Stimulated activated CD8-positive, alpha-beta memory T cell treated with anti-CD3 and anti-CD28 coated beads, Interleukin-15, amount 100 ng/mL, for 1 hour (primary cell): ENCODE results near the gene MET.
"Not testable (repeated sequence)": the region's sequence is repeated elsewhere in the genome, so short reads cannot be mapped to it uniquely, and the experiment has no call there.

Experiments used
- DNase-seq: peaks from one replicate; pipeline ENCODE4 v3.0.0-alpha.2; 2020; ENCODE audit warnings: low read depth

MET gene

DNA sequence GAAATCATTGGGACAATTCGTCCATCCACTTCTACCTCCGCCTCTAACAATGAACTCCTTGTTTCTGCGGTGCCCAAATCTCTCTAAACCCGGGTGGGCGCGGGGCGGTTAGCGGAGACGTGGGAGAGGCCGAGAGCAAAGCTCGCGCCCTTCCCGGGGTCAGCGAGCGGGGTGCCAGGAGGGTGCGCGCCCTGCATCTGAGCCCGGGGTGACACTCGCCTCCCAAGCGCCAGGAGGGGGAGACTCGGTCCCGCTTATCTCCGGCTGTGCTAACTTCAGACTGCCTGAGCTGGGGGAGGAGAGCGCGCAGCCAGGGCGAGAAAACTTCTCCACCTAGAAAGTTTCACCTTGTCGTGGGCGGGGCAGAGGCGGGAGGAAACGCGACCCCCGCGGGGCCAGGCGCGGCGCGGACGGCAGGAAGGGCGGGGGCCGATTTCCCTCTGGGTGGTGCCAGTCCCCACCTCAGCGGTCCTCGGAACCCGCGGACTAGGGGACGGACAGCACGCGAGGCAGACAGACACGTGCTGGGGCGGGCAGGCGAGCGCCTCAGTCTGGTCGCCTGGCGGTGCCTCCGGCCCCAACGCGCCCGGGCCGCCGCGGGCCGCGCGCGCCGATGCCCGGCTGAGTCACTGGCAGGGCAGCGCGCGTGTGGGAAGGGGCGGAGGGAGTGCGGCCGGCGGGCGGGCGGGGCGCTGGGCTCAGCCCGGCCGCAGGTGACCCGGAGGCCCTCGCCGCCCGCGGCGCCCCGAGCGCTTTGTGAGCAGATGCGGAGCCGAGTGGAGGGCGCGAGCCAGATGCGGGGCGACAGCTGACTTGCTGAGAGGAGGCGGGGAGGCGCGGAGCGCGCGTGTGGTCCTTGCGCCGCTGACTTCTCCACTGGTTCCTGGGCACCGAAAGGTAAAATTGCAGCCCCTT, at the start of gene MET:
MET (plus strand) TSS at position 516 of the 915 bp plus-strand sequence. CDS start 26,889 bp downstream, outside the sequence.
- no peak for DNase-seq

DNA sequence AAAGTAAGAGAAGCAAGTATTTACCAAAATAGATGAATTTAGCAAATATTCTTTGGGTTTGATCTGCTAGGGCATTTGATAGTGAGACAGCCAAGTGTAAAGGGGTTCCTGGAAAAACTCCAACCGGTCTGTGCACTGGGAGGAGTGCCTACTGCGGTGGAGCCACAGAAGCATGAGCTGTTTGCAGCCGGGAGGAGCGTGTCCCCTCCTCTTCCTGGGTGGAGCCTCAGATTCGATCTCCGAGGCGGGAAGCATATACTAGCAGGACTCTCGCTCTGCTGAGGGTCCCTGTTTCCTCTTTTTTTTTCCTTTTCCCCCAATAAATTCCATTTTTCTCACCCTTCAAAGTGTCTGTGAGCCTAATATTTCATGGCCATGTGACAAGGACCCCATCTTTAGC, 45.1 kb upstream of the MET start:
- no peak for DNase-seq

DNA sequence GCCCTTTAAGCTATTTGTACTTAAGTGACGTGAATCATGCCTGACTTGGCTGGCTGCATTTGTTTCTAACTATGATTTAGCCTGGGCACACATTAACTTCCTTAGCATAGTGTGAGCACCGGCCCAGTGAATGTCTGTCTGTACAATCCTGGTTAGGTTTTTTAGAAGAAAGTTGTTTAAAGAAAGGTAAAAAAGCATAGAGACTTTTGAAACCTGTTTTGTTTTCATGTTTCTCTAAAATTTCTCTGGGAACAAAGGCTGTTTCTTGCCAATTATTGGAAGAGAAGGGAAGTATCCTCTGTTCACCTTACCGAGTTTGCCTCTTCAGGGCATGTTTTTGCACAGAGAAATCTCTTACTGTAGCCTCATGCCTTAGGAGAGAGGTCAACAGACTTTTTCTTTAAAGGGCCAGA, 42.9 kb upstream of the MET start:
- no peak for DNase-seq

DNA sequence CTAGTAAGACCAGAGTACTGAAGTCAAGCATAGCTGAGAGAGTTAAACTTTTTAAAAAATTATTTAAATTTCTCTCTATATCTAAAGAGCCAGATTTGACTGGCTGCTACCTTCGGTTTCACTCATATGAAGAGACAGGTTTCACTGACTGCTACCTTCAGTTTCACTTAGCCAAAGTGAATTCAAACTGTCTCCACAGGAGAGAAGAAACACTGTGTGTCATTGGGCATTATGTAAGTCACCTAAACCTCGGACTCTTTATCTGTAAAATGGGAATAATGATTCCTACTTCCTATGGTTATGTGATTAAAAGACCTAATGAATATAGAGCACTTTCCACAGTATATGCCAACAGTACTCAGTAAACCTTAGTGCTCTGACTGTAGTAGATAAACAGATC, 41.6 kb upstream of the MET start:
- no peak for DNase-seq

DNA sequence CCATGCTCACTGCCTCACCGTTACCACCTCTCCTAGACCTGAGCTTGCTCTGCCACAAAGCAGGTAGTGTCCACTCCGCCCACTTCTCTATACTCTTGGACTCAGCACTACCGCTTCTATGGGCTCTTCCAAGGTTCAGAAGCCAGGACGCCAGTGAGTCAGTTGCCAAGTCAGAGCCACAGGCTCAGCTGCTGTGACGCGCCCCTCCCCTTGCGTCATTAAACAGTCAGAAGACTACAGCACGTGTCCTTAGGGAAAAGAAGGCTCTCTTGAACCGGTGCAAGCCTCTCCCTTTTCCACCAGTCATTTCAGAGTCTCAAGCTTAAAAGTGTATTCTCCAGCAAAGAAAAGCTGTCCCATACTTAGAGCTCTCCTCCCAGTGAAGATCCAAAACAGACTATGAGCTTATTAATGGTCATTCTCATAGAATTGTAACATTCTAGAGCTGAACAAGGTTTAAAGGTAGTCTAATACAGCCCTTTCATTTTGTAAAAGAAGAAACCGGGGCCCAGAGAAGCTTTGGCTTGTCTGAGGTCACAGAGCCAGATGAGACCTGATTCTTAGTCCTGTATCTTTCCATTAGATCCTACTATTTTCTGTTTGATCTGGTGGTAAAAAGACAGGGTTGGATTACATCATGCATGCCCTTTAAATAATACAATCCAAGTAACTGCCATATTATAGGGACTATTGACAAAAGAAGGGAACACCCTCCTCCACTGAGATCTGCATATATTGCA, 40.9 kb upstream of the MET start:
- no peak for DNase-seq

DNA sequence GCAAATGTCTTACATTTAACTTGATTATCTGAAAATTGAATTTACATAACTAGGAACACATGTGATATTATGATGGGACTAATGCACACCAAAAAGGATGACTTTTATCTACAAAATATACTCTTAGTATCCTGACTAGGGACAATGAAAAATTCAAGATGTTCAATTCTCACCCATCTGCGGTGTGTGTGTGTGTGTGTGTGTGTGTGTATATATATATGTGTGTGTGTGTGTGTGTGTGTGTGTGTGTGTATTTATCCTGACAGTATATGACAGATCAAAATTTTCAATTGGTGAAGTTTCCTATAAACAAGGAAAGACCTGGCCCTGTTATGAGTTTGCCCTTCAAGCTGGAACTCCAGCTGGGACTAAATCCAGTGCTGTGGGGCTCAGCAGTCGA, 40.3 kb upstream of the MET start:
- DNase-seq, result no peak

DNA sequence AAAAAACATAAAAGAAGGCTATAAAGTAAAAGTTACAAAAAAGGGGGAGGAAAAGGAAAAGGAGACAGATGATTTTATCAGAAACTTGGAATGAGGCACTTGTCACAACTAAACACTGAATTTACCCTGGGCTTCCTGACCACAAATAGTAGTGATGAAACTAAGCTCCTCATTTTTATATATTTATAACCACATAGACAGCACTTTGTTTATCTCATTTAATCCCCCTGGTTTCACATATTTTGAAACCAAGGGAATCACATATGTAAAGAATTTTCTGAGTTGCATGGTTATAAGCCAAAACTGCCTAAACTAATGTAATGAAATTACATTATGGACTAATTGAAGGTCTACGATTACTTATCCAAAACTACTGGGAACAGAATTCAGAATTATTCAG, 39.6 kb upstream of the MET start:
- no peak for DNase-seq

DNA sequence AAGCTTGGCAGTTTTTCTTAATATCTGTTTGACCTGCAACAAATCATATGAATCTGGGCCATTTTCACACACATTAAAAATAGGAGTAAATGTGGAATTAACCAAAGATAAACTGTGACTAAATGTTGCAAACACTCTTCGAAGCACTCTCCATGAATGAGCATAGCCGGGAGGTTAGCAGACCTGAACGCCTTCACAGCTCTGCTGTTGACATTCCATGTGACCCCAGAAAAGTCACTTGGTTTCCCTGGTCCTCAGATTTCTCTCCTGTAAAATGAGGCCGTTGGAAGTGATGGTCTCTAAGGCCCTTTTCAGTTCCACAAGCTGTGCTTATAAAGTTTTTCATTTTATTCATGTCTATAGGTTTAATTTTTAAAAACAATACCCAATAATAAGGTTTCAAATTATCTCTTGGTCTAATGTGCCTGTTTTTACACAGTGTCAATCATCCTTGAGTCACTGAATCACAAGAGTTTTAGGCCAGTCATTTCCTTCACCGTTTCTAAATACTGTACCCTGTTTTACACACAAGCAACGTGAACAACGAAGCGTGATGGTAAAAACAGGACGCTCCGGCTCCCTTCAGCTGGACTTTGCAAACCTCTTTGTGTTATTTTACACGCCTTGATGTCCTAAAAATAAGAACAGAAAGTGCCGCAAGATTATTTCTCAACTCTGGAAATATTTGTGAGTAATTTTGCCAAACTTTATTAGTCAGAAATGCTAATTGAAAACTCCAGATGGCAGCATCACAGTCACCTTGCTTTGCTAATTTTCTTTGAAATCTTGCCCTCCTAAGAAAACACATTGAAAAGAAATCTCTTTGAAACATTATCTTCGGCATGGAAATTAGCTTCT, 38.6 kb upstream of the MET start:
- no peak for DNase-seq

DNA sequence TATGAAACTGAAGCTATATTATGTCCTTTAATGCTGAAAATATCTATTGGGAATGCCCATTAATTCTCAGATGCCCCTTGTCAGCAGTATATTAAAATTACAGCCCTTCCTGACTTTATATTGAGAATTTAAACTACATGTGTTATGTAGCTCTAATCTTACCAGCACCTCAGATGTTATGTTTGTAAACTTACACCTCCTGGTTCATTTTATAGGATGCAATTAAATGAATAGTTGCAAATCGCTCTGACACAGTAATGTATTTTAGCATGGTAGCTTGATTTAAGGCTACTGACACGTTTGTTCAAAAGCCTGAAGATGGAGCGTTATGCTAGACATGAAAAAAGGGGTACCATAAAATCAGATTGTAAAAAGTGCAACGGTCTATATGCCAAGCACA, 35.0 kb upstream of the MET start:
- no peak for DNase-seq

DNA sequence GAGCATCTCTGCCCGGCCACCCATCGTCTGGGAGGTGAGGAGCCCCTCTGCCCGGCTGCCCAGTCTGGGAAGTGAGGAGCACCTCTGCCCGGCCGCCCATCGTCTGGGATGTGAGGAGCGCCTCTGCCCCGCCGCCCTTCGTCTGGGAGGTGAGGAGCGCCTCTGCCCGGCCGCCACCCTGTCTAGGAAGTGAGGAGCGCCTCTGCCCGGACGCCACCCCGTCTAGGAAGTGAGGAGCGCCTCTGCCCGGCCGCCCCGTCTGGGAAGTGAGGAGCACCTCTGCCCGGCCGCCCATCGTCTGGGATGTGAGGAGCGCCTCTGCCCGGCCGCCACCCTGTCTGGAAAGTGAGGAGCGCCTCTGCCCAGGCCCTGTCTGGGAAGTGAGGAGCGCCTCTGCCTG, 33.4 kb upstream of the MET start:
- DNase-seq, result not testable (repeated sequence)

DNA sequence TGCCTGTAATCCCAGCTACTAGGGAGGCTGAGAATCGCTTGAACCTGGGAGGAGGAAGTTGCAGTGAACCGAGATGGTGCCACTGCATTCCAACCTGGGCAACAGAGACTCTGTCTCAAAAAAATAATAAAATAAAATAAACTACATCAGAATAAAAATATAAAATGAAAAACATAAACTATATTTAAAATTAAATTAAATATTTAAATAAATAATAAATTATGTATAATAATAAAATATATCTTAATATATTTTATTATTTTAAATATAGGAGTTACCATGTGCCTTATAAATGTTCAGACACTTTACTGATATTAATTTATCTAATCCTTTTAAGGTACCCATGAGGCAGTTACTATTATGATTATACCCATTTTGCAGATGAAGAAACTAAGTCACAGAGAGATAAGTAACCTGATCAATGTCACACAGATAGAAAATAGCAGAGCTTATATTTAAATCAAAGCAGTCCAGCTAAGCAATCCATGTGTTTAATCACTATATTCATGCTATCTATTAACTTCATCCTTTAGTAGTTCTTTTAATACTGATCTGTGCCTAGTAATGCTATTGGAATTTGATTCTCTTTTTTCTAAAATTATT, 30.3 kb upstream of the MET start:
- no peak for DNase-seq

DNA sequence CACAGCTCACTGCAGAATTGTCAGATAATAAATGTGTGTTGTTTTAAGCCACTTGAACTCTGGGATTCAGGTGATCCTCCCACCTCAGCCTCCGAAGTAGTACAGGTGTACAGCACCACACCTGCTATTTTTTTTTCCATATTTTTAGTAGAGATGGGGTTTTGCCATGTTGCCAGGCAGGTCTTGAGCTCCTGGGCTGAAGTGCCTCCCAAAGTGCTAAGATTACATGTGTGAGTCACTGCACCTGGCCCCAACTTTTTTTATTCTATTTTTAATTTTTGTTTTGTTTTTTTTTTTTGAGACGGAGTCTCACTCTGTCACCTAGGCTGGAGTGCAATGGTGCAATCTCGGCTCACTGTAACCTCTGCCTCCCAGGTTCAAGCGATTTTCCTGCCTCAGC, 28.8 kb upstream of the MET start:
- DNase-seq, result not testable (repeated sequence)

DNA sequence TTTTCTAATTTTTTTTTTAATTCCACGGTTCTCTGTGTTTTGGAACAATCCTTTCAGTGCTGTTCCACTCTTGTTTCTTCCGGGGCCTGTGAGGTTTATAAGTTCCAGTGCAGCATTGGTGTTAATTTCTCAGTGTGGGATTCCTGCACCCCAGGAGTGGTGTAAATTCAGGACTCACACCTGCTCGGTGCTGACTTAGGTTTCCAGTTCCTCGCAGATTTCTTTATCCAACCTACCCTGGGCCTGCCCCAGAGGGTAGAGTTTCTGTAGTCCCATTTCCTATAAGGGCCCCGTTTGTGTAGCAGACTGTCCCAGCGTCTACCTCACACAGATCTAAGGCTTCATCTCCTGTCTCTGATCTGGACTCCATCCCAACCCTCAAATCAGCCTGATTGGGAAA, 27.4 kb upstream of the MET start:
- DNase-seq, result no peak

DNA sequence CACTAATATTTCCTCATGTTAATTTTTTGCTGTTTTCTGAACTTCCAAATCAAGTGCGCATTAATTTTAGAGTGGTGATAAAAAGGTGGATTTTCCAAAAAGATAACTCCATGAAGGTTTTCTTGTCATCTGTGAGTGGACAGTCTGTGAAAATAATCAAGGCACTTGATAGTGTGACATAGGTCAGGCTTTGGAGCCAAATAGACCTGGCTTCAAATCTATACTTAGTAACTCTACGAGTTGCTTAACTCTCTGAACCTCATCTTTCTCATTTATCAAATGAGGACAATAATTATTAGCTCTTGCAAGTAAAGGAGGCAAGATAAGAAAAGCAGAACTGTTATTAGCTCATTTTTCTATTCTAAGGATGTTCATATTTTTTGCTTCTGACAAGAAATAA, 24.7 kb upstream of the MET start:
- no peak for DNase-seq

DNA sequence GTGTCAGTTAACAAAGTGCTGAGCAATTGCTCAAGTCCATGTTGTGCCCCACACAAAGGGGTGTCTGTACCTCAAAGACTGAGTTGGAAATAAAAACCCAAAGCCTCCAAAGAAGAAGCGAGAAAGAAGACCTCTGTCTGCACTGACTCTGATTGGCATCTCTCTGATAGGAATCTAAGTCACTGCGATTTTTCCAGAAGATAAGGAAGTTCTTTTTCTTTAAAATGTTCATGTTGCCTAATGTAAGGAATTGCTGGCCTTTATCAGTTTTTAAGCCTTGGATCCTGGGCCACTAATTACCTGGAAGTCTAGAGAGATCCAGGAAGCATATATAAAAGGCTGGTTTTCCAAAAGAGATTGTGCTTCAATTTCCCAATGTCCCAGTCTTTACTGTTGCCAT, 24.1 kb upstream of the MET start:
- no peak for DNase-seq

DNA sequence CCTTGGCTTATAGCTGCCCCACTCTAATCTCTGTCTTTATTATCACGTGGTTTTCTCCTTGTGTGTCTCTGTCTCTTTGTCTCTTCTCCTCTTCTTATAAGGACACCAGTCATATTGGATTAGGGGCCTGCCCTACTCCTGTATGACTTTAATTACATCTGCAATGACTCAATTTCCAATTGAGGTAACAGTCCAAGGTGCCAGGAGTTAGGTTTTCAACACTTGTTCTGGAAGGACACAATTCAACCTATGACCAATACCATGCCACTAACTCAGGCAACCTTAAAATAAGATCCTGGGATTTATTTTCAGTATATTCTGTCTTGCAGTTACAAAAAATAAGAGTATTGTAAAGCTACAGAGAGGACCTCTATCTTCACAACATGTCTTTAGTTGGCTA, 21.6 kb upstream of the MET start:
- DNase-seq, result no peak

DNA sequence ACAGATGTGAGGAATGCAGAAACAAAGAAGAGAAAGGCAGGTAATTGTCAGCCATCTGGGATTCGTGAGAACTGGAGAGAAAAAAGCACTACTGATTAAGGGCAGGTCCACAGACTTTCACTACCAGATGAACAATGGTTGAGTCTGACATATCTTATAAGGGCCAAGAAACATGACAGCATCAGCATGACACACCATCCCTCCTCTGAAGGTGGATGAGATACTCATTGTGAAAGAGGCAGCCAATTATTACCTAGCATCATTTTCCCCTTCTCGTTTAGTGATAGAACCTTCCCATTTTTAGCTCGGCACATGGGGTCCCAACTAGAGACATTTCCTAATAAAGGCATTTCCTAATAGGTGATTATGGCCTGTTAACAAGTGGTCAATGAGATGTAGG, 19.2 kb upstream of the MET start:
- no peak for DNase-seq

DNA sequence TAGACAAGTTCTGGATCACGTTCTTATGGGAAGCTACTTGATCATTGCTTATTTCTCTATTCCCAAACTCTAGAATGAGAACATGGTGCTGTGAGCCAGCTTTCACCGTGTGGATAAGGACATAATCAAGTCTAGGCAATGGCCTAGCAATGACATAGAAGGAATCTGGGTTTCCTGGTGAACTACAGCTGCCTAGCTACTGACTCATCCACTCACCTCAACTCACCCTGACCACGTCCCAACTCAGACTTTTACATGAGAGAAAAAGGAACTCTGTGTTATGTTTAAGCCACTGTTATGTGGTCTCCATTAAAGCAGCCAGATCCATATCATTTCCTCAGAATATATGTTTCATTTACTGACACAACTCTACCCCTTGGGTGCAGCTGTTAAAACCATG, 18.8 kb upstream of the MET start:
- no peak for DNase-seq

DNA sequence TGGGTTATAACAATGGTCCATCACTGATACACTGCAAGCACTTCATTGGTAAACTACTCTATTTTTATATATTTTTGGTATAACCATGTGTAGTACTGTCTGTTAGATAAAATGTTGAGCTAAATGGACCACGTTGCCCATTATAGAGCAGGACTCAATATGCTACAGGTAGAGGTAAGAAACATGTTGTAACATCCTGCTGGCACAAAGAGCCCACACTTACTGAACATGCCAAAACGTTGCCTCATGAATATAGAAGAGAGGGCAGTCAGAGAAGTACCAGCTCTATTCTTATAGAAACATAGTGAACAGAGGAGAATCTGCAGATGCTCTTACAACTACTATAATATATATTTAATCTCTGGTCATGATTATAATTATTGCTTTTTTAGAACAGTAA, 18.4 kb upstream of the MET start:
- DNase-seq, result no peak

DNA sequence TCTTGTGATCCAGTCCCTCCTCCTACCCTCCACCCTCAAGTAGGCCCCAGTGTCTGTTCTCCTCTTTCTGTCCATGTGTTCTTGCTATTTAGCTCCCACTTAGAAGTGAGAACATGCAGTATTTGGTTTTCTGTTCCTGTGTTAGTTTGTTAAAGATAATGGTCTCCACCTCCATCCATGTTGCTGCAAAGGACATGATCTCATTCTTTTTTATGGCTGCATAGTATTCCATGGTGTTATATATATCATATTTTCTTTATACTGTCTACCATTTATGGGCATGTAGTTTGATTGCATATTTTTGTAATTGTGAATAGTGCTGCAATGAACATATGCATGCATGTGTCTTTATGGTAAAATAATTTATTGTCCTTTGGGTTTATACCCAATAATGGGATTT, 12.7 kb upstream of the MET start:
- not testable (repeated sequence) for DNase-seq

DNA sequence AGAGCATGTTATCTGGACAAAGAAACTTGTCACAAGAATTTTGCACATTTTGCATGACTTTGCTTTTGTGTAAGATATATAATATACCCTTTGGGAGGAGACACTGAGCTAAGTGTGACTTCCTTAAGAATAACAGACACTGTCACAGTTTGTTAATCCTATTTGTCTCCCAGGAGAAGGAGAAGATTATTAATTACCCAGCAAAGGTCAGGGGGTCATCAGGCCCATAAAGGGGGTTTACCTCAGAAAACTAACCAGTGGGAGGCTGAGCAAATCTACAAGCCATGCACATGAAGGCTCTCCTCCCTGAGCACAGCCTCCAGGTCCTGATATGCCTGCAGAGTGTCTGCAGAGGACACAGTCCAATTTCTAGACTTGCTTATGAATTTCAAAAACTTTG, 10.1 kb upstream of the MET start:
- no peak for DNase-seq

DNA sequence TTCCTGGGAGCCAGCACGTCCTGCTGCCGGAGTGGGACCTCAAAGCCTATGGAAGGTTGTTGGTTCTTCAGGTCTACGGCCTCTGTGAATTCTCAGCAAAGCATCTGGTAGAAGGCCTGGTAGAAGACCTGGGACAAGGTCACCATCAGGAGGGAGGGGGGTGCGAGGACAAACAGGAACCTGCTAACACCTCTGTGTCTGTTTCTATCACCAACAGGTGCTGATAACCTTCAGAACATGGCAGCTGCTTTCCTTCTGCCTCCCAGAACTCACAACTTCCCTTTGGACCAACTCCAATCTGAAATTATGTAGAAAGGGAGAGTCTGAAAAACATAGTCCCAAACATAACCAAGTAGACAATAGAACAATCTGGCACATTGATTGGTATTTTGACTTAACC, 8.3 kb upstream of the MET start:
- DNase-seq, result no peak
